Vagina (tissue), 2 donors: ENCODE data around the gene ROPN1B.

Experiments
- POLR2A ChIP-seq, 2 donors: fragments of 450-650 bp; IDR thresholded peaks; one replicate each; pipeline ENCODE4 v1.6.1; 2017; ENCODE audit warnings: antibody characterized with exemption in 2 of 2, mild to moderate bottlenecking in 2 of 2, moderate library complexity in 2 of 2
- TF ChIP-seq, protein P1 (sequence below), 3 experiments: fragments of 450-650 bp in 2 of 3; fragments of 200-600 bp in 1 of 3; sonication (generic) in 1 of 3; IDR thresholded peaks; one replicate each; pipeline ENCODE4 v1.5.1; 2017 to 2019; ENCODE audit warnings: antibody characterized with exemption in 3 of 3, mild to moderate bottlenecking in 2 of 3, moderate library complexity in 2 of 3

DNA sequence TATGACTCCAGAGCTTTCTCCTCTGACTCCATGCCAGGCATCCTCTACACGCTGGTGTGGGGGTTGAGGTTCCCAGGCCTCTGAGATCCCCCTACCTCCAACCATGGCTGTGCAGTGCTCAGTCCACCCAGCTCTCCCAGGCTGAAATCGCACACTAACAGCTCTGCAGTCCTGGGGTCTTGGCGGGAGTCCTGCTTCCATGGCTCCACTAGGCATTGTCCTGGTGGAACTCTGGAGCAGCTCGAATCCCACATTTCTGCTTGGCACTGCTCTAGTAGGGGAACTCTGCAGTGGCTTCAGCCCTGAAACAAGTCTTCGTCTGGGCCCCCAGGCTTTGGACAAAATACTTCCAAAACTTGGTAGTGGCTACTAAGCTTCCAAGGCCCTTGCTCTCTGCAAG, 50.7 kb downstream of the ROPN1B start:
- TF ChIP-seq, protein P1, sequence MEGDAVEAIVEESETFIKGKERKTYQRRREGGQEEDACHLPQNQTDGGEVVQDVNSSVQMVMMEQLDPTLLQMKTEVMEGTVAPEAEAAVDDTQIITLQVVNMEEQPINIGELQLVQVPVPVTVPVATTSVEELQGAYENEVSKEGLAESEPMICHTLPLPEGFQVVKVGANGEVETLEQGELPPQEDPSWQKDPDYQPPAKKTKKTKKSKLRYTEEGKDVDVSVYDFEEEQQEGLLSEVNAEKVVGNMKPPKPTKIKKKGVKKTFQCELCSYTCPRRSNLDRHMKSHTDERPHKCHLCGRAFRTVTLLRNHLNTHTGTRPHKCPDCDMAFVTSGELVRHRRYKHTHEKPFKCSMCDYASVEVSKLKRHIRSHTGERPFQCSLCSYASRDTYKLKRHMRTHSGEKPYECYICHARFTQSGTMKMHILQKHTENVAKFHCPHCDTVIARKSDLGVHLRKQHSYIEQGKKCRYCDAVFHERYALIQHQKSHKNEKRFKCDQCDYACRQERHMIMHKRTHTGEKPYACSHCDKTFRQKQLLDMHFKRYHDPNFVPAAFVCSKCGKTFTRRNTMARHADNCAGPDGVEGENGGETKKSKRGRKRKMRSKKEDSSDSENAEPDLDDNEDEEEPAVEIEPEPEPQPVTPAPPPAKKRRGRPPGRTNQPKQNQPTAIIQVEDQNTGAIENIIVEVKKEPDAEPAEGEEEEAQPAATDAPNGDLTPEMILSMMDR (IDR thresholded peaks at IDR 0.05): no peak
- TF ChIP-seq POLR2A (IDR thresholded peaks at IDR 0.05): no peak
